BJ (cell line): ENCODE data around the gene ADD1. TPM values are rescaled to one million over a fixed set of nuclear protein-coding genes. Genes with fewer than 3 reads are reported as not detected.

Experiments used
- CTCF ChIA-PET: fragments of 350-600 bp; formaldehyde crosslinking; extraction: SDS; loops from one replicate; lab custom pipeline; 2021; ENCODE audit warnings: antibody characterized with exemption, inconsistent platforms; lab: Yijun Ruan, JAX
- POLR2A ChIA-PET: fragments of 300-600 bp; sonication (Branson Sonifier 250); formaldehyde crosslinking; extraction: SDS; loops from one replicate; lab custom pipeline; 2021; ENCODE audit warnings: antibody characterized with exemption; lab: Charles Lee
- DNase-seq: peaks from one replicate; pipeline ENCODE4 v3.0.0-alpha.2; 2011; ENCODE audit warnings: low read depth
- H3K27me3 ChIP-seq: 2 replicates; pipeline ENCODE4 v1.6.0; 2011; ENCODE audit warnings: low read length; ENCODE audit not compliant: control insufficient read depth, insufficient read depth
- H3K36me3 ChIP-seq: 2 replicates; pipeline ENCODE4 v1.5.1; 2011; ENCODE audit warnings: low read length; ENCODE audit not compliant: control insufficient read depth, insufficient read depth
- H3K4me3 ChIP-seq: 2 replicates; pipeline ENCODE4 v1.5.1; 2011; ENCODE audit warnings: low read depth, mild to moderate bottlenecking, control low read depth, low read length
- polyA plus RNA-seq: library from polyadenylated mRNA; depleted of rRNA; stranded (reverse); fragments of >200 nt; gene quantifications from 2 replicates; pipeline ENCODE4 v1.2.3, GENCODE V29; 2011
- TF ChIP-seq, protein P1 (sequence below): IDR thresholded peaks from 2 replicates; pipeline ENCODE4 v1.5.1; 2011; ENCODE audit warnings: low read depth, mild to moderate bottlenecking, control low read depth, inconsistent platforms, low read length, moderate library complexity; ENCODE audit not compliant: insufficient read depth

Gene ADD1
- polyA plus RNA-seq, 1 experiment, result 140 TPM

GRCh38 chr4:2799971-2800690 is 43.5 kb upstream of the ADD1 start:
- POLR2A ChIA-PET, result interaction anchor here (0.8 kb wide), 1 partner anchor 12 kb away, joined by 3 read pairs; no protein-coding TSS in a partner anchor
- H3K36me3 ChIP-seq, result peaks cover 9% of the 10 kb centered on the region
- no peaks in the 10 kb centered on the region for H3K27me3 ChIP-seq
- H3K4me3 ChIP-seq, result no peak overlapping the region
- no peak for DNase-seq
- CTCF ChIA-PET, result no interaction called here
- TF ChIP-seq, protein P1, sequence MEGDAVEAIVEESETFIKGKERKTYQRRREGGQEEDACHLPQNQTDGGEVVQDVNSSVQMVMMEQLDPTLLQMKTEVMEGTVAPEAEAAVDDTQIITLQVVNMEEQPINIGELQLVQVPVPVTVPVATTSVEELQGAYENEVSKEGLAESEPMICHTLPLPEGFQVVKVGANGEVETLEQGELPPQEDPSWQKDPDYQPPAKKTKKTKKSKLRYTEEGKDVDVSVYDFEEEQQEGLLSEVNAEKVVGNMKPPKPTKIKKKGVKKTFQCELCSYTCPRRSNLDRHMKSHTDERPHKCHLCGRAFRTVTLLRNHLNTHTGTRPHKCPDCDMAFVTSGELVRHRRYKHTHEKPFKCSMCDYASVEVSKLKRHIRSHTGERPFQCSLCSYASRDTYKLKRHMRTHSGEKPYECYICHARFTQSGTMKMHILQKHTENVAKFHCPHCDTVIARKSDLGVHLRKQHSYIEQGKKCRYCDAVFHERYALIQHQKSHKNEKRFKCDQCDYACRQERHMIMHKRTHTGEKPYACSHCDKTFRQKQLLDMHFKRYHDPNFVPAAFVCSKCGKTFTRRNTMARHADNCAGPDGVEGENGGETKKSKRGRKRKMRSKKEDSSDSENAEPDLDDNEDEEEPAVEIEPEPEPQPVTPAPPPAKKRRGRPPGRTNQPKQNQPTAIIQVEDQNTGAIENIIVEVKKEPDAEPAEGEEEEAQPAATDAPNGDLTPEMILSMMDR, result no peak

- Histone ChIP-seq H3K27me3 (no peaks in the 10 kb centered on the region), H3K4me3 (no peak overlapping the region), H3K36me3 (peaks cover 9% of the 10 kb centered on the region)
- DNase-seq, result no peak
- ChIA-PET CTCF (no interaction called here), POLR2A (interaction anchor here (0.8 kb wide), 1 partner anchor 11 kb away, joined by 3 read pairs; no protein-coding TSS in a partner anchor)
- TF ChIP-seq, protein P1, result no peak
These were observed 42.7 kb upstream of the ADD1 start for GRCh38 chr4:2800691-2801596.

DNA sequence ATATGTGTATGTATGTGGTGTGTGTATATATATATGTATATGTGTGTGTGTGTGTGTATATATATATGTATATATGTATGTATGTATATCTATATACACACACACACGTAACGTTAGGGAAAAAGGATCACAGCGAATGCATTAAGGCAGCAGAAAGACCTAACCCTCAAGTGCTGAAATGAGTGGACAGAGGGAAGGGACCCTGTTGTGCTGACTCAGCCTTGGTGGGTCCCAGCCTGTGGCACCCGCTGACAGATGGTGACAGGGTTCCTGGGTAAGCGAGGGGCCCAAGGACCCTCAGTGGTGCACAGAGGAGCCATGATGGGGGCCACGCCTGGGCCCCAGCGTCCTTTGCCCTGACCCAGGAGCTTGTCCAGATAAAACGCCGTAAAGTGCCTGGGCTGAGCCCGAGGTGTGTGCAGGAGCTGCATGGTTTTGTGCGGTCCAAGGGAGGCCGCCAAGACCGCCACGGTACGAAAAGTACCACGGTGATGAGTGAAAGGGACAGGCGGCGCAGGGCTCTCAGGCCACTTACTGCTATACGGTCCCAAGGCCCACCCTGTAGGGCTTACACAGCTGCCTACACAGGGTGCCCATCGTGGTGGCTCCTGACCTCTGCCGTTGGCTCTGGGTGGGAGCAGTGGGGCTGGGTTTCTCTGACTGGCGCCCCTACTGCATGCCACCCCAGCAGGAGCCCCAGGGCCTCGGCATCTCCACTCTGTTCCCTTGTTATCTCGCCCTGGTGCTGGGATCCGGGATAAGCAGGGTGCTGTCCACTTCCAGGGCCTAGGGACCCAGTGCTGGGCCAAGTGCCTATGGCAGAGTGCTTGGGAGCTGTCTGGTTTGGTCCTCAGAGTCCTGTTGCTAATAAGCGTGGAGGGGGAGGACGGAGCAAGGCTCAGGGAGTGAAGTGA is 40.8 kb upstream of the ADD1 start:
- peaks cover 12% of the 10 kb centered on the region for H3K36me3 ChIP-seq
- H3K4me3 ChIP-seq, result no peak overlapping the region
- ChIA-PET CTCF (no interaction called here), POLR2A (no interaction called here)
- TF ChIP-seq, protein P1, result no peak
- H3K27me3 ChIP-seq, result no peaks in the 10 kb centered on the region
- no peak for DNase-seq

DNA sequence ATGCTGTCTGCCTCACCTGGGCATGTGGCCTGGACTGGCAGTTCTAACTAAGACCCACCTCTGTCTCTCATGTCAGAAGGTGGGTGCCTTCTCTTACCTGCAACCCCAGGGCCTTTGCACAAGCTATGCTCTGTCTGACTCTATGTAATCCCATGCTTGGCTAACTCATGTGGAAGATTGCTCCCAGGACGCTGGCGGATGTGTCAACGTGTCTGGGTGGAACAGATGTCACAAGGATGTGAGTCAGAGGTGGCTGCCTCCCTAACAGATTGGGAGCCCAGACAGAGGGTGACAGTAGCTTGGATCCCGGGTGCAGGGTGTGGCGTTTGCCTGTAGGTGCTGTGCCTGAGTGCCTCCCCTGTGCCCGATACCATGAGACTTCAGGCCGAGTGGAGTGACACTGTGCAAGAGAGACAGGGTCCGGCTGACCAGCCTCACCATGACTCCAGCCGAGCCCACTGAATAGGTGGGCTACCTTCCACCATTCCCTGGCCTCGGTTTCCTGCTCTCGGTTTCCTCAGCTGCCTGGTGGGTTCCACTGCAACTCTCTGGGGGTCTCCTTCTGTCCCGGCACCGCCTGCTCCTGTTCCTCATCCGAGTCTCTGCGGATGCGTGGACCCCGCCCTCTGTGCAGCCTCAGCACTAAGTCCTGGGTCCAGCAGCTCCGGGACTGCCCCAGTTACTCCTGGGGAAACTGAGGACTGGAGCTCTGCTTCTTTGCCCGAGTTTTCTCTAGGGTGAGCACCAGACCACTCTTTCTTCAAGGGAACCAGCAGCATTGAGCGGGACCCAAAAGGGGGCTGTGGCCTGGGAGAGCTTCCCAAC is 39.8 kb upstream of the ADD1 start:
- POLR2A ChIA-PET, result no interaction called here

More for the DNA sequence above, 39.8 kb upstream of the ADD1 start:
- peaks cover 14% of the 10 kb centered on the region for H3K36me3 ChIP-seq
- no peak overlapping the region for H3K4me3 ChIP-seq
- CTCF ChIA-PET, result no interaction called here
- no peaks in the 10 kb centered on the region for H3K27me3 ChIP-seq
- TF ChIP-seq, protein P1, result no peak
- DNase-seq, result no peak
